Measurements from ENCODE around the gene MACROD2. TPM values are rescaled to one million over a fixed set of nuclear protein-coding genes. Genes with fewer than 3 reads are reported as not detected.

MACROD2 gene
- total and polyA plus RNA-seq, 2 of the 4 experiments (the other 2 are of a cell fraction) = not detected

- H2BK5ac ChIP-seq (ENCODE audit: low read depth, low read length, poor library complexity, severe bottlenecking) = no peak overlapping the region
- no peaks in the 10 kb centered on the region for H3K9me3 ChIP-seq (ENCODE audit: control insufficient read depth, insufficient read depth, low read length)
- H2AK9ac ChIP-seq (replicated peaks; ENCODE audit: low read depth, low read length, poor library complexity) = no peak overlapping the region
- in situ Hi-C loops (cut with MboI; ENCODE audit: low sequenced_read_pairs) (no loop called here), dilution Hi-C loops (cut with HindIII; ENCODE audit: low sequenced_read_pairs, unreplicated experiment) (no loop called here), intact Hi-C loops (cut with micrococcal nuclease) (no loop called here)
- H4K91ac ChIP-seq (ENCODE audit: insufficient read depth, low read depth, low read length) = no peak overlapping the region
- H2AFZ ChIP-seq (replicated peaks; ENCODE audit: low read length, poor library complexity) = no peak overlapping the region
- no peak overlapping the region for H3K23ac ChIP-seq (ENCODE audit: low read depth, low read length)
- H3K14ac ChIP-seq (replicated peaks; ENCODE audit: low read depth, low read length) = no peak overlapping the region
- no peaks in the 10 kb centered on the region for H3K36me3 ChIP-seq (ENCODE audit: control insufficient read depth, insufficient read depth, low read length)
- H2AK5ac ChIP-seq (ENCODE audit: low read depth, low read length) = no peak overlapping the region
- no peak for DNase-seq
- ChIA-PET CTCF (no interaction called here), POLR2A (ENCODE audit: unreplicated experiment) (no interaction called here)
- no peaks in the 10 kb centered on the region for H3K79me1 ChIP-seq (ENCODE audit: low read depth in 1 of 2, low read length in 2 of 2)
- no peak overlapping the region for H3K4me2 ChIP-seq (ENCODE audit: low read depth, low read length)
- no peak overlapping the region for H2BK120ac ChIP-seq (ENCODE audit: low read depth, low read length)
- TF ChIP-seq FOS (IDR thresholded peaks at IDR 0.05; ENCODE audit: low read depth, low read length) = no peak
- TF ChIP-seq BHLHE40 (IDR thresholded peaks at IDR 0.05; ENCODE audit: low read depth, low read length) = no peak
- TF ChIP-seq NFE2L2 (IDR thresholded peaks at IDR 0.05; ENCODE audit: low read depth, low read length) = no peak
- no peak for TF ChIP-seq ELK1 (IDR thresholded peaks at IDR 0.05; ENCODE audit: borderline replicate concordance, low read depth, low read length)
- TF ChIP-seq SMC3 (IDR thresholded peaks at IDR 0.05; ENCODE audit: low read depth, low read length) = no peak
- TF ChIP-seq CHD1 (IDR thresholded peaks at IDR 0.05; ENCODE audit: low read depth, low read length) = no peak
- no peak for TF ChIP-seq POLR2A (IDR thresholded peaks at IDR 0.05; ENCODE audit: low read depth, low read length)
- no peak for TF ChIP-seq RCOR1 (IDR thresholded peaks at IDR 0.05; ENCODE audit: insufficient replicate concordance, low read length)
- TF ChIP-seq RFX5 (IDR thresholded peaks at IDR 0.05; ENCODE audit: low read depth, low read length) = no peak
- no peak for TF ChIP-seq CEBPB (IDR thresholded peaks at IDR 0.05; ENCODE audit: low read depth, low read length)
- no peak for TF ChIP-seq MAFK (IDR thresholded peaks at IDR 0.05; ENCODE audit: low read depth, low read length)
- ATAC-seq (ENCODE audit: low read depth) = no peak
- H3K56ac ChIP-seq (ENCODE audit: extremely low read depth, insufficient read depth, low read length) = no peak overlapping the region
- WGBS, 2 experiments (ENCODE audit: extremely low coverage in 2 of 2, insufficient read length in 1 of 2) = no CpG with 5 or more reads among the region's 2 CpGs
- no peak overlapping the region for H2BK20ac ChIP-seq (ENCODE audit: low read depth, low read length)
- H3K27me3 ChIP-seq (ENCODE audit: control insufficient read depth, insufficient read depth, low read length) = no peaks in the 10 kb centered on the region
- no peak overlapping the region for H3K4ac ChIP-seq (ENCODE audit: low read depth, low read length)
- H4K8ac ChIP-seq (ENCODE audit: low read depth in 2 of 2, low read length in 2 of 2) = no peak overlapping the region
- no peak overlapping the region for H2BK15ac ChIP-seq (ENCODE audit: low read depth, low read length)
- no peak overlapping the region for H4K5ac ChIP-seq (ENCODE audit: low read depth, low read length)
- H3K27ac ChIP-seq (ENCODE audit: insufficient read depth, low read length) = no peak overlapping the region
- H3K9ac ChIP-seq (ENCODE audit: low read depth, low read length) = no peak overlapping the region
- no peaks in the 10 kb centered on the region for H3K4me1 ChIP-seq (ENCODE audit: control insufficient read depth, insufficient read depth, low read length)
- BruUV-seq (replicated peaks) = no TSS peak
- H3K9me1 ChIP-seq (ENCODE audit: insufficient read depth, low read length) = no peaks in the 10 kb centered on the region
- no peak overlapping the region for H3K4me3 ChIP-seq (ENCODE audit: insufficient read depth, low read depth, low read length)
- H4K20me1 ChIP-seq (ENCODE audit: insufficient read depth, low read length) = no peaks in the 10 kb centered on the region
- no peak overlapping the region for H3K18ac ChIP-seq (ENCODE audit: low read depth, low read length)
Observed at GRCh38 chr20:15319439-15319838, 1324.1 kb downstream of the MACROD2 start.

Measured in IMR-90 (cell line).